WTC11 (cell line): ENCODE data around the gene PI4KA. TPM values are rescaled to one million over a fixed set of nuclear protein-coding genes. Genes with fewer than 3 reads are reported as not detected.

ENCODE experiments used
- ATAC-seq: fragments of 200-7000 bp; cut with Tn5 transposase; 2 replicates; pipeline ENCODE4 v1.10.0; 2021; ENCODE audit warnings: mild to moderate bottlenecking, moderate library complexity
- CTCF ChIA-PET: fragments of 300-600 bp; sonication (Branson Sonifier 250); formaldehyde crosslinking; loops from one replicate; lab custom pipeline; 2021; ENCODE audit warnings: antibody characterized with exemption; lab: Charles Lee
- POLR2A ChIA-PET: fragments of 350-600 bp; sonication (Branson Sonifier 250); formaldehyde crosslinking; loops from one replicate; lab custom pipeline; 2021; ENCODE audit warnings: antibody characterized with exemption; lab: Charles Lee
- DNase-seq: peaks from one replicate; pipeline ENCODE4 v3.0.0; 2021; ENCODE audit warnings: low spot score
- H3K27ac Mint-ChIP-seq: 2 replicates; pipeline ENCODE4 v1.8.0; 2021; ENCODE audit warnings: mixed read lengths
- H3K27me3 Mint-ChIP-seq: 2 replicates; pipeline ENCODE4 v1.8.0; 2021; ENCODE audit warnings: low read depth, mild to moderate bottlenecking, moderate library complexity, mixed read lengths
- H3K36me3 Mint-ChIP-seq: 2 replicates; pipeline ENCODE4 v1.8.0; 2021; ENCODE audit warnings: mixed read lengths
- H3K4me1 Mint-ChIP-seq: 2 replicates; pipeline ENCODE4 v1.8.0; 2022; ENCODE audit warnings: mixed read lengths
- H3K4me3 Mint-ChIP-seq: 2 replicates; pipeline ENCODE4 v1.8.0; 2021; ENCODE audit warnings: mild to moderate bottlenecking, moderate library complexity, mixed read lengths
- H3K9me3 Mint-ChIP-seq: 2 replicates; pipeline ENCODE4 v1.8.0; 2021; ENCODE audit warnings: mixed read lengths
- ATF1 ChIP-seq: sonication (generic); formaldehyde crosslinking; IDR thresholded peaks from 2 replicates; pipeline ENCODE4 v1.8.1; 2023; ENCODE audit warnings: mild to moderate bottlenecking, moderate library complexity, missing genetic modification reagents
- CBFB ChIP-seq: sonication (generic); formaldehyde crosslinking; IDR thresholded peaks from 2 replicates; pipeline ENCODE4 v1.8.1; 2022; ENCODE audit warnings: mild to moderate bottlenecking, low read depth, missing genetic modification reagents
- CREB1 ChIP-seq: sonication (generic); formaldehyde crosslinking; IDR thresholded peaks from 2 replicates; pipeline ENCODE4 v1.8.0; 2023; ENCODE audit warnings: mild to moderate bottlenecking, missing genetic modification reagents
- CREM ChIP-seq: sonication (generic); formaldehyde crosslinking; IDR thresholded peaks from 2 replicates; pipeline ENCODE4 v1.8.1; 2022; ENCODE audit warnings: mild to moderate bottlenecking, missing genetic modification reagents, moderate library complexity
- EMX1 ChIP-seq: fragments of 250-450 bp; sonication (Bioruptor Pico); IDR thresholded peaks from 2 replicates; pipeline ENCODE4 v1.8.0; 2021; ENCODE audit warnings: mild to moderate bottlenecking
- ESRRA ChIP-seq: sonication (generic); formaldehyde crosslinking; IDR thresholded peaks from 2 replicates; pipeline ENCODE4 v1.8.1; 2022; ENCODE audit warnings: mild to moderate bottlenecking, missing genetic modification reagents, borderline replicate concordance
- ETV6 ChIP-seq: sonication (generic); formaldehyde crosslinking; IDR thresholded peaks from 2 replicates; pipeline ENCODE4 v1.8.1; 2022; ENCODE audit warnings: mild to moderate bottlenecking, missing genetic modification reagents
- JUN ChIP-seq: sonication (generic); formaldehyde crosslinking; IDR thresholded peaks from 2 replicates; pipeline ENCODE4 v1.8.0; 2023; ENCODE audit warnings: mild to moderate bottlenecking, missing genetic modification reagents
- KAT7 ChIP-seq: sonication (generic); formaldehyde crosslinking; IDR thresholded peaks from 2 replicates; pipeline ENCODE4 v1.8.1; 2023; ENCODE audit warnings: missing genetic modification reagents, mild to moderate bottlenecking, borderline replicate concordance
- MXD4 ChIP-seq: fragments of 250-450 bp; sonication (Bioruptor Pico); IDR thresholded peaks from 2 replicates; pipeline ENCODE4 v1.8.0; 2021; ENCODE audit warnings: mild to moderate bottlenecking, moderate library complexity, borderline replicate concordance
- MYBL2 ChIP-seq: sonication (generic); formaldehyde crosslinking; IDR thresholded peaks from 2 replicates; pipeline ENCODE4 v1.8.1; 2023; ENCODE audit warnings: mild to moderate bottlenecking, moderate library complexity, missing genetic modification reagents
- NFE2L1 ChIP-seq: sonication (generic); formaldehyde crosslinking; IDR thresholded peaks from 2 replicates; pipeline ENCODE4 v1.8.1; 2023; ENCODE audit warnings: missing genetic modification reagents
- RORB ChIP-seq: fragments of 250-450 bp; sonication (Bioruptor Pico); IDR thresholded peaks from 2 replicates; pipeline ENCODE4 v1.9.0; 2021; ENCODE audit warnings: mild to moderate bottlenecking
- SOX15 ChIP-seq: fragments of 250-450 bp; sonication (Bioruptor Pico); IDR thresholded peaks from 2 replicates; pipeline ENCODE4 v1.9.0; 2021; ENCODE audit warnings: mild to moderate bottlenecking
- ZNF396 ChIP-seq: fragments of 250-450 bp; sonication (Bioruptor Pico); IDR thresholded peaks from 2 replicates; pipeline ENCODE4 v1.8.0; 2021; ENCODE audit warnings: mild to moderate bottlenecking, moderate library complexity, borderline replicate concordance
- ZNF423 ChIP-seq: fragments of 250-450 bp; sonication (Bioruptor Pico); IDR thresholded peaks from 2 replicates; pipeline ENCODE4 v2.1.2; 2022; ENCODE audit warnings: mild to moderate bottlenecking, moderate library complexity
- total RNA-seq: library from RNA; stranded (reverse); gene quantifications from 3 replicates; pipeline ENCODE4 v1.2.3, GENCODE V29; 2021
- TF ChIP-seq, protein P1 (sequence below): sonication (generic); formaldehyde crosslinking; IDR thresholded peaks from 2 replicates; pipeline ENCODE4 v1.8.0; 2022; ENCODE audit warnings: missing genetic modification reagents
- TF ChIP-seq, protein P2 (sequence below): sonication (generic); formaldehyde crosslinking; IDR thresholded peaks from 2 replicates; pipeline ENCODE4 v1.8.1; 2023; ENCODE audit warnings: mild to moderate bottlenecking, missing genetic modification reagents, moderate library complexity
- TF ChIP-seq, protein P3 (sequence below): sonication (generic); formaldehyde crosslinking; IDR thresholded peaks from 2 replicates; pipeline ENCODE4 v1.8.1; 2023; ENCODE audit warnings: mild to moderate bottlenecking, missing genetic modification reagents
- TF ChIP-seq, protein P4 (sequence below): fragments of 250-450 bp; sonication (Bioruptor Pico); IDR thresholded peaks from 2 replicates; pipeline ENCODE4 v1.8.0; 2021; ENCODE audit warnings: mild to moderate bottlenecking
- TF ChIP-seq, protein P5 (sequence below): sonication (generic); formaldehyde crosslinking; IDR thresholded peaks from 2 replicates; pipeline ENCODE4 v1.8.1; 2022; ENCODE audit warnings: mild to moderate bottlenecking, moderate library complexity, missing genetic modification reagents

PI4KA gene
- total RNA-seq, 1 experiment from 2014 or later: 45.5 TPM

DNA sequence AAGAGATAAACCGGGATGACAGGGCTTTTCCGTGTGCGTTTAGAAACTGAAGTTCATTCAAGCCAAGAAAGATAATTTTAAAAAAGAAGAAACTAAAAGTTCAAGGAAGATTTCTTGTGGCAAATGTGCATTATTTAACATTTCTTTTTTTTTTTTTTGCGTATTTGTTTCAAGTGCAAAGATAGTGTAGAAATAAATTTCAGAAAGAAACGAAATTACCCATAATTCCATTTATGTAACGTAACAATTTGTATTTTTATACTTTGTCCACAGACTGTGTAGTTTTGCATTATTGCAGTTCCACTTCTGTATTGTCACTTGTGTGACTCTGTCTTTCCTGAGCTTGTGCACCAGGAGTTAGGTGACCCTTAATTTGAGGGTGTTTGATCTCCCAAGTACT lies 24.2 kb upstream of the PI4KA start:
- CTCF ChIA-PET: no interaction called here
- Mint-ChIP-seq H3K27me3 (no peaks in the 10 kb centered on the region), H3K4me3 (no peak overlapping the region), H3K36me3 (peaks cover 7% of the 10 kb centered on the region), H3K4me1 (peaks cover 3% of the 10 kb centered on the region; the same call in 1 of the 2 replicates), H3K9me3 (no peaks in the 10 kb centered on the region), H3K27ac (no peak overlapping the region)
- ATAC-seq (no peak), DNase-seq (no peak)
- POLR2A ChIA-PET: interaction anchor here (0.6 kb wide), 1 partner anchor 10 kb away, joined by 3 read pairs; no protein-coding TSS in a partner anchor
- TF ChIP-seq CREM (no peak), ZNF423 (no peak), ZNF396 (CRISPR knock-in tag) (no peak), NFE2L1 (CRISPR knock-in tag) (no peak), RORB (no peak), ESRRA (CRISPR knock-in tag) (no peak), MYBL2 (no peak), JUN (no peak), CBFB (CRISPR knock-in tag) (no peak), MXD4 (CRISPR knock-in tag) (no peak)
- TF ChIP-seq, protein P1, sequence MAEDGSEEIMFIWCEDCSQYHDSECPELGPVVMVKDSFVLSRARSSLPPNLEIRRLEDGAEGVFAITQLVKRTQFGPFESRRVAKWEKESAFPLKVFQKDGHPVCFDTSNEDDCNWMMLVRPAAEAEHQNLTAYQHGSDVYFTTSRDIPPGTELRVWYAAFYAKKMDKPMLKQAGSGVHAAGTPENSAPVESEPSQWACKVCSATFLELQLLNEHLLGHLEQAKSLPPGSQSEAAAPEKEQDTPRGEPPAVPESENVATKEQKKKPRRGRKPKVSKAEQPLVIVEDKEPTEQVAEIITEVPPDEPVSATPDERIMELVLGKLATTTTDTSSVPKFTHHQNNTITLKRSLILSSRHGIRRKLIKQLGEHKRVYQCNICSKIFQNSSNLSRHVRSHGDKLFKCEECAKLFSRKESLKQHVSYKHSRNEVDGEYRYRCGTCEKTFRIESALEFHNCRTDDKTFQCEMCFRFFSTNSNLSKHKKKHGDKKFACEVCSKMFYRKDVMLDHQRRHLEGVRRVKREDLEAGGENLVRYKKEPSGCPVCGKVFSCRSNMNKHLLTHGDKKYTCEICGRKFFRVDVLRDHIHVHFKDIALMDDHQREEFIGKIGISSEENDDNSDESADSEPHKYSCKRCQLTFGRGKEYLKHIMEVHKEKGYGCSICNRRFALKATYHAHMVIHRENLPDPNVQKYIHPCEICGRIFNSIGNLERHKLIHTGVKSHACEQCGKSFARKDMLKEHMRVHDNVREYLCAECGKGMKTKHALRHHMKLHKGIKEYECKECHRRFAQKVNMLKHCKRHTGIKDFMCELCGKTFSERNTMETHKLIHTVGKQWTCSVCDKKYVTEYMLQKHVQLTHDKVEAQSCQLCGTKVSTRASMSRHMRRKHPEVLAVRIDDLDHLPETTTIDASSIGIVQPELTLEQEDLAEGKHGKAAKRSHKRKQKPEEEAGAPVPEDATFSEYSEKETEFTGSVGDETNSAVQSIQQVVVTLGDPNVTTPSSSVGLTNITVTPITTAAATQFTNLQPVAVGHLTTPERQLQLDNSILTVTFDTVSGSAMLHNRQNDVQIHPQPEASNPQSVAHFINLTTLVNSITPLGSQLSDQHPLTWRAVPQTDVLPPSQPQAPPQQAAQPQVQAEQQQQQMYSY (CRISPR knock-in tag): no peak
- TF ChIP-seq, protein P2, sequence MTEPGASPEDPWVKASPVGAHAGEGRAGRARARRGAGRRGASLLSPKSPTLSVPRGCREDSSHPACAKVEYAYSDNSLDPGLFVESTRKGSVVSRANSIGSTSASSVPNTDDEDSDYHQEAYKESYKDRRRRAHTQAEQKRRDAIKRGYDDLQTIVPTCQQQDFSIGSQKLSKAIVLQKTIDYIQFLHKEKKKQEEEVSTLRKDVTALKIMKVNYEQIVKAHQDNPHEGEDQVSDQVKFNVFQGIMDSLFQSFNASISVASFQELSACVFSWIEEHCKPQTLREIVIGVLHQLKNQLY: no peak
- TF ChIP-seq, protein P3, sequence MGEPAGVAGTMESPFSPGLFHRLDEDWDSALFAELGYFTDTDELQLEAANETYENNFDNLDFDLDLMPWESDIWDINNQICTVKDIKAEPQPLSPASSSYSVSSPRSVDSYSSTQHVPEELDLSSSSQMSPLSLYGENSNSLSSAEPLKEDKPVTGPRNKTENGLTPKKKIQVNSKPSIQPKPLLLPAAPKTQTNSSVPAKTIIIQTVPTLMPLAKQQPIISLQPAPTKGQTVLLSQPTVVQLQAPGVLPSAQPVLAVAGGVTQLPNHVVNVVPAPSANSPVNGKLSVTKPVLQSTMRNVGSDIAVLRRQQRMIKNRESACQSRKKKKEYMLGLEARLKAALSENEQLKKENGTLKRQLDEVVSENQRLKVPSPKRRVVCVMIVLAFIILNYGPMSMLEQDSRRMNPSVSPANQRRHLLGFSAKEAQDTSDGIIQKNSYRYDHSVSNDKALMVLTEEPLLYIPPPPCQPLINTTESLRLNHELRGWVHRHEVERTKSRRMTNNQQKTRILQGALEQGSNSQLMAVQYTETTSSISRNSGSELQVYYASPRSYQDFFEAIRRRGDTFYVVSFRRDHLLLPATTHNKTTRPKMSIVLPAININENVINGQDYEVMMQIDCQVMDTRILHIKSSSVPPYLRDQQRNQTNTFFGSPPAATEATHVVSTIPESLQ (CRISPR knock-in tag): no peak

DNA sequence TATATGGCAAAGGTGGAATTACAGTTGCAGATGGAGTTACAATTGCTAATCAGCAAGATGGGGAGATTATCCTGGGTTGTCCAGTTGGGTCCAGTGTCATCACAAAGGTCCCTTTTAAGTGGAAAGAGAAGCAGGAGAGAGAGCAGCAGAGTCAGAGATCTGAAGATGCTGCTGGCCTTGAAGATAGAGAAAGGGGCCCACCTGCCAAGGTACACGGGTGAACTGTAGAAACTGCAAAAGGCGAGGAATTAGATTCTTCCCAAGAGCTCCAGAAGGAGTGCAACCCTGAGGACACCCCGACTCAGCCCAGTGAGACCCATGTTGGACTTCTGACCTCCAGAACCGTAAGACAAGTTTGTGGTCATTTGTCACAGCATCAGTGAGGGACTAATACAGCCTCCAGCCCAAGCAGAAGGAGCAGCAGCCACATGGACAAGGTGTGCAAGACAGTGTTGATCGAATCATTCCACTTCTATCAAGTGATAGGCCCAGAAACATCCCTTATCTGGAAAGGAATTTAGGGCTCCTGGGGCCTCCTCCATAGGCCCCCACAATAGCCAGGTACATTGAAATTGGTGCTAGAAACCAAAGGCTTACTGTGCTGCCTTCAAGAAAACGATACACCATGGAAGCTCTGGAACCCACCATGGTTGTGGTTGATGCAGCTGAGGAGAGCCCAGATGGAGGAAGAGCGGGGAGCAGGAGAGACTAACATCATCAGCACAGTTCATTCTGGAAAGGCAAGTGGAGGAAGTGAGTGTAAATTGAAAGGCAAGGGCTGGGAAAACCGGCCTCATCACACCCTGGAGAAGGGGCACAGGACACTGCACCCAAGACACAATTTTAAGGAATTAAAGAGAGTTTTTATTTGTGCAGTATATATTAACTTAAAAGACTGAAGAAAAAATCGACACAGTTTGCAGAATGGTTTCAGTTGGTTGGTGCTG lies 23.5 kb upstream of the PI4KA start:
- TF ChIP-seq CREB1: no peak
- TF ChIP-seq SOX15 (CRISPR knock-in tag): no peak
- TF ChIP-seq, protein P4, sequence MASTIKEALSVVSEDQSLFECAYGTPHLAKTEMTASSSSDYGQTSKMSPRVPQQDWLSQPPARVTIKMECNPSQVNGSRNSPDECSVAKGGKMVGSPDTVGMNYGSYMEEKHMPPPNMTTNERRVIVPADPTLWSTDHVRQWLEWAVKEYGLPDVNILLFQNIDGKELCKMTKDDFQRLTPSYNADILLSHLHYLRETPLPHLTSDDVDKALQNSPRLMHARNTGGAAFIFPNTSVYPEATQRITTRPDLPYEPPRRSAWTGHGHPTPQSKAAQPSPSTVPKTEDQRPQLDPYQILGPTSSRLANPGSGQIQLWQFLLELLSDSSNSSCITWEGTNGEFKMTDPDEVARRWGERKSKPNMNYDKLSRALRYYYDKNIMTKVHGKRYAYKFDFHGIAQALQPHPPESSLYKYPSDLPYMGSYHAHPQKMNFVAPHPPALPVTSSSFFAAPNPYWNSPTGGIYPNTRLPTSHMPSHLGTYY: no peak
- TF ChIP-seq EMX1 (CRISPR knock-in tag): no peak
- no peak for TF ChIP-seq ETV6 (CRISPR knock-in tag)
- TF ChIP-seq ZNF423: no peak
- TF ChIP-seq, protein P5, sequence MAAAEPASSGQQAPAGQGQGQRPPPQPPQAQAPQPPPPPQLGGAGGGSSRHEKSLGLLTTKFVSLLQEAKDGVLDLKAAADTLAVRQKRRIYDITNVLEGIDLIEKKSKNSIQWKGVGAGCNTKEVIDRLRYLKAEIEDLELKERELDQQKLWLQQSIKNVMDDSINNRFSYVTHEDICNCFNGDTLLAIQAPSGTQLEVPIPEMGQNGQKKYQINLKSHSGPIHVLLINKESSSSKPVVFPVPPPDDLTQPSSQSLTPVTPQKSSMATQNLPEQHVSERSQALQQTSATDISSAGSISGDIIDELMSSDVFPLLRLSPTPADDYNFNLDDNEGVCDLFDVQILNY (CRISPR knock-in tag): no peak
- no peak for TF ChIP-seq KAT7 (CRISPR knock-in tag)
- TF ChIP-seq ATF1 (CRISPR knock-in tag): no peak
- TF ChIP-seq, all 79 proteins: peak for 0
- H3K4me3 Mint-ChIP-seq: no peak overlapping the region

More for the DNA sequence above, 23.5 kb upstream of the PI4KA start:
- ChIA-PET POLR2A (no interaction called here), CTCF (interaction anchor here (1.7 kb wide), 1 partner anchor 78 kb away, joined by 7 read pairs; no protein-coding TSS in a partner anchor)
- H3K9me3 Mint-ChIP-seq: no peaks in the 10 kb centered on the region
- H3K36me3 Mint-ChIP-seq: peaks cover 9% of the 10 kb centered on the region
- no peaks in the 10 kb centered on the region for H3K27me3 Mint-ChIP-seq
- ATAC-seq: no peak
- H3K4me1 Mint-ChIP-seq: peaks cover 3% of the 10 kb centered on the region; the same call in 1 of the 2 replicates
- DNase-seq: no peak
- no peak overlapping the region for H3K27ac Mint-ChIP-seq
